GM13976 (cell line): ENCODE results near the gene PPP1R27.

Experiments used
- DNase-seq: peaks from one replicate; pipeline ENCODE4 v3.0.0; 2012; ENCODE audit warnings: low spot score
- in situ Hi-C: fragments of 300-500 bp; cut with MboI; formaldehyde crosslinking; loops from one replicate; pipeline ENCODE4 v1.12.0; 2022; ENCODE audit warnings: low sequenced_read_pairs, mixed read lengths, inconsistent platforms; ENCODE audit not compliant: unreplicated experiment
- TF ChIP-seq, protein P1 (sequence below): IDR thresholded peaks from 2 replicates; pipeline ENCODE4 v1.5.1; 2012; ENCODE audit warnings: borderline replicate concordance, mild to moderate bottlenecking; ENCODE audit not compliant: insufficient read depth; ENCODE audit errors: extremely low read depth, missing control alignments, control extremely low read depth

PPP1R27 gene

DNA sequence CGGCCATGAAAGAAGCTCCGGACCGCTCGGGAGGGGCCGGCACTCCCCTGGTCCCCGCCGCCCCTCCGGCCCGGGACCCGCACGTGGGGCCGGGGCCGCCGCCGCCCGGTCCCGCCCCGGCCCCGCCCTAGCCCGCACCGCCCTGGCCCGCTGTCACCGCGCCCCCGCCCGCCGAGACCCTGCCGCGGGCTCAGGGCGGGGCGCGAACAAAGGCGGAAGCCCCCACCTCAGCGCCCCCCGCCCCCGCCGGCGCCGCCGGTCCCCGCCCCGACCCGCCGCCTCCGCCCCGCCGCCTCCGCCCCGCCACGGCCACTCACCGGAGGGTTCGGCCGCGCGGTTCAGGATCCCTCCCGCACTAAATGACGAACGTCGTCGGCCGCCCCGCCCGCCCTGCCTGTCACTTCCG, 36.1 kb upstream of the PPP1R27 start, which contains the start of gene ARHGDIA:
ARHGDIA (minus strand) TSS at position 357 of the 406 bp plus-strand sequence. CDS start 1,407 bp downstream, outside the sequence.
- DNase-seq = peak; percentile 62
- TF ChIP-seq, protein P1, sequence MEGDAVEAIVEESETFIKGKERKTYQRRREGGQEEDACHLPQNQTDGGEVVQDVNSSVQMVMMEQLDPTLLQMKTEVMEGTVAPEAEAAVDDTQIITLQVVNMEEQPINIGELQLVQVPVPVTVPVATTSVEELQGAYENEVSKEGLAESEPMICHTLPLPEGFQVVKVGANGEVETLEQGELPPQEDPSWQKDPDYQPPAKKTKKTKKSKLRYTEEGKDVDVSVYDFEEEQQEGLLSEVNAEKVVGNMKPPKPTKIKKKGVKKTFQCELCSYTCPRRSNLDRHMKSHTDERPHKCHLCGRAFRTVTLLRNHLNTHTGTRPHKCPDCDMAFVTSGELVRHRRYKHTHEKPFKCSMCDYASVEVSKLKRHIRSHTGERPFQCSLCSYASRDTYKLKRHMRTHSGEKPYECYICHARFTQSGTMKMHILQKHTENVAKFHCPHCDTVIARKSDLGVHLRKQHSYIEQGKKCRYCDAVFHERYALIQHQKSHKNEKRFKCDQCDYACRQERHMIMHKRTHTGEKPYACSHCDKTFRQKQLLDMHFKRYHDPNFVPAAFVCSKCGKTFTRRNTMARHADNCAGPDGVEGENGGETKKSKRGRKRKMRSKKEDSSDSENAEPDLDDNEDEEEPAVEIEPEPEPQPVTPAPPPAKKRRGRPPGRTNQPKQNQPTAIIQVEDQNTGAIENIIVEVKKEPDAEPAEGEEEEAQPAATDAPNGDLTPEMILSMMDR = no peak
- in situ Hi-C loops = no loop called here

- in situ Hi-C loops = no loop called here
- no peak for DNase-seq
- TF ChIP-seq, protein P1 = no peak
Measured at GRCh38 chr17:81870131-81870980, 35.5 kb upstream of the PPP1R27 start.

GRCh38 chr17:81869221-81870130, 34.6 kb upstream of the PPP1R27 start:
- TF ChIP-seq, protein P1 = peak; percentile 78
- peak; percentile 76 for DNase-seq
- in situ Hi-C loops = no loop called here

DNA sequence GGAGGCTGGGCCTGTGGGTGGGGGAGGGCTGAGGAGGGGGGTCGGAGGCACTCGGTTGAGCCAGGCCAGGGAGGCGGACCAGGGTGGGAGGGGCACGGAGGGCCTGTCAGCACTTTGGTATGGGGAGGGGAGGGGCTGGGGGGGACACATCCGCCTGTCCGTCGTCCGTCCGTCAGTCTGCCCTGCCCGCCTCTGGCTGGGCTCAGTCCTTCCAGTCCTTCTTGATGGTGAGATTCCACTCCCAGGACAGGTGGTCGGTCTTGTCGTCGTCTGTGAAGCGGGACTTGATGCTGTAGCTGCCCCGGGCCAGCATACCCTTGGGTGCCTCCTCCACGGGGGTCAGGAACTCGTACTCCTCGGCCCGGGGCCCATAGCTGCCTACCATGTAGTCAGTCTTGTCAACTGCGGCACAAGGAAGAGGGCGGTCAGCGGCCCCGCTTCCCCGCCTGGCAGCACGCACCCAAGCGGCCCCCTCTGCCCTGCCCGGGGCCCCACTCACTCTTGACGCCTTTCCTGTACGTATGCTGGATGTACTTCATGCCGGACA, 33.9 kb upstream of the PPP1R27 start:
- TF ChIP-seq, protein P1 = no peak
- DNase-seq = no peak
- in situ Hi-C loops = no loop called here

GRCh38 chr17:81867991-81868673, 33.3 kb upstream of the PPP1R27 start:
- TF ChIP-seq, protein P1 = no peak
- in situ Hi-C loops = no loop called here
- DNase-seq = no peak
